Raji (cell line): ENCODE data around the gene CD300E.

Experiments
- POLR2A ChIP-seq: IDR thresholded peaks from 2 replicates; pipeline ENCODE4 v1.6.1; 2011; ENCODE audit warnings: low read depth, low read length, control low read depth; ENCODE audit not compliant: insufficient read depth

CD300E gene

GRCh38 chr17:74623693-74624093, at the start of gene CD300E:
CD300E (minus strand) TSS chr17:74623738; CDS start chr17:74623621, 117 bp downstream.
- no peak for TF ChIP-seq POLR2A

- TF ChIP-seq POLR2A, result no peak
These were observed 47.7 kb upstream of the CD300E start for GRCh38 chr17:74671031-74671771.

- TF ChIP-seq POLR2A, result no peak
These were observed 46.8 kb upstream of the CD300E start for GRCh38 chr17:74670329-74670728.

GRCh38 chr17:74663561-74663960, 40.0 kb upstream of the CD300E start:
- no peak for TF ChIP-seq POLR2A

- no peak for TF ChIP-seq POLR2A
These were observed 36.4 kb upstream of the CD300E start for GRCh38 chr17:74659889-74660288.

GRCh38 chr17:74658620-74659019, 35.1 kb upstream of the CD300E start:
- no peak for TF ChIP-seq POLR2A

GRCh38 chr17:74654742-74655141, 31.2 kb upstream of the CD300E start:
- no peak for TF ChIP-seq POLR2A

- TF ChIP-seq POLR2A, result no peak
These were observed 28.5 kb upstream of the CD300E start for GRCh38 chr17:74652020-74652419.

- no peak for TF ChIP-seq POLR2A
These were observed 26.4 kb upstream of the CD300E start for GRCh38 chr17:74649909-74650308.

- no peak for TF ChIP-seq POLR2A
These were observed 24.5 kb upstream of the CD300E start for GRCh38 chr17:74647871-74648672.

GRCh38 chr17:74646231-74646630, 22.7 kb upstream of the CD300E start:
- no peak for TF ChIP-seq POLR2A

GRCh38 chr17:74645010-74645409, 21.5 kb upstream of the CD300E start:
- no peak for TF ChIP-seq POLR2A

GRCh38 chr17:74644419-74644818, 20.9 kb upstream of the CD300E start:
- TF ChIP-seq POLR2A, result no peak

GRCh38 chr17:74643826-74644225, 20.3 kb upstream of the CD300E start:
- TF ChIP-seq POLR2A, result no peak

- TF ChIP-seq POLR2A, result no peak
These were observed 19.5 kb upstream of the CD300E start for GRCh38 chr17:74642995-74643394.

GRCh38 chr17:74642556-74642955, 19.0 kb upstream of the CD300E start:
- no peak for TF ChIP-seq POLR2A
